Mesothelial cell of epicardium (in vitro differentiated cells): ENCODE results near the gene ZDHHC8. TPM values are rescaled to one million over a fixed set of nuclear protein-coding genes. Genes with fewer than 3 reads are reported as not detected.

Experiments used
- DNase-seq, 2 experiments: peaks; one replicate each; pipeline ENCODE4 v3.0.0; 2021; ENCODE audit warnings: low spot score in 2 of 2; ENCODE audit not compliant: unreplicated experiment in 2 of 2
- H3K27ac Mint-ChIP-seq: 2 replicates; pipeline ENCODE4 v1.8.0; 2021; ENCODE audit warnings: mixed read lengths
- H3K27me3 Mint-ChIP-seq: 2 replicates; pipeline ENCODE4 v1.8.0; 2021; ENCODE audit warnings: low read depth, mixed read lengths
- H3K36me3 Mint-ChIP-seq: 2 replicates; pipeline ENCODE4 v1.8.0; 2021; ENCODE audit warnings: mixed read lengths
- H3K4me1 Mint-ChIP-seq: 2 replicates; pipeline ENCODE4 v1.8.0; 2021; ENCODE audit warnings: mixed read lengths
- H3K4me3 Mint-ChIP-seq: 2 replicates; pipeline ENCODE4 v1.8.0; 2021; ENCODE audit warnings: mild to moderate bottlenecking, moderate library complexity, mixed read lengths
- H3K9me3 Mint-ChIP-seq: 2 replicates; pipeline ENCODE4 v1.8.0; 2021; ENCODE audit warnings: mixed read lengths
- CTCF ChIP-seq: fragments of 200-600 bp; sonication (generic); IDR thresholded peaks from one replicate; pipeline ENCODE4 v1.5.0; 2021; ENCODE audit warnings: antibody characterized with exemption; ENCODE audit not compliant: unreplicated experiment
- total RNA-seq: library from RNA; stranded (reverse); gene quantifications from 3 replicates; pipeline ENCODE4 v1.2.1, GENCODE V29; 2021

ZDHHC8 gene
- total RNA-seq, 1 donor from 2014 or later, result 86.2 TPM

DNA sequence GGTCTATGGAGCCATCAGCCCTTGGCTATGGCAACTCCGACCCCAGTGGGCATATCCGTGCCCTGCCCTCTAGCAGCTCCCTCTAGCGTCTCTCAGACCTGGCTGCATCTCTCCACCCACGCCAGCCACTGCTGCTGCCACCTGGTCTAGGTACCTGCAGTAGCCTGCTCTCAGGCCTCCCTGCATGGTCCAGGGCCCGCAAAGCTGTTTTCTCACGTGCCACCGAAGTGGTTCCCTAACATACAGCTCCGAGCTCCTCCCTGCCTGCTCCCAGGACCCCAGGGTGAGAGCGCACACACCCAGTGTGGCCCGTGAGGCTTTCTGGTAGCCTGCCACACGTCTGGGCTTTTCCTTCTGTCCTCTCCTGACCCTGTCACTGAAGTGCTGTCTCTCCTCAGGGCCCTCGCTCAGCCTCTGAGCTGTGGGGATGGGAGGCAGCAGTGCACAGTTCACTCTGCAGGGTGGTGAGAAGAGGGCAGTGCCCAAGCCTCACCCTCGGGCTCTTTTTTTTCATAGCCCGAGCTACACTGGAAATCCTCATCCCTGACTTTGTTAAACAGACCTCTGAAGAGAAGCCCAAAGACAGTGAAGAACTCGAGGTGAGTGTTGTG is 37.3 kb upstream of the ZDHHC8 start:
- H3K36me3 Mint-ChIP-seq, result peaks cover 75% of the 10 kb centered on the region
- DNase-seq, result no peak
- no peak overlapping the region for H3K27ac Mint-ChIP-seq
- H3K27me3 Mint-ChIP-seq, result no peaks in the 10 kb centered on the region
- TF ChIP-seq CTCF, result no peak
- H3K9me3 Mint-ChIP-seq, result peaks cover 19% of the 10 kb centered on the region
- H3K4me3 Mint-ChIP-seq, result no peak overlapping the region
- no peaks in the 10 kb centered on the region for H3K4me1 Mint-ChIP-seq

GRCh38 chr22:20095521-20095920 is 36.1 kb upstream of the ZDHHC8 start:
- no peak for TF ChIP-seq CTCF
- no peak overlapping the region for H3K27ac Mint-ChIP-seq
- H3K36me3 Mint-ChIP-seq, result peaks cover 79% of the 10 kb centered on the region
- no peaks in the 10 kb centered on the region for H3K27me3 Mint-ChIP-seq
- no peak for DNase-seq
- no peaks in the 10 kb centered on the region for H3K4me1 Mint-ChIP-seq
- peaks cover 19% of the 10 kb centered on the region for H3K9me3 Mint-ChIP-seq
- H3K4me3 Mint-ChIP-seq, result no peak overlapping the region

GRCh38 chr22:20096574-20097420 is 34.8 kb upstream of the ZDHHC8 start:
- Mint-ChIP-seq H3K27ac (no peak overlapping the region), H3K4me1 (no peaks in the 10 kb centered on the region), H3K4me3 (no peak overlapping the region), H3K9me3 (peaks cover 19% of the 10 kb centered on the region), H3K27me3 (no peaks in the 10 kb centered on the region), H3K36me3 (peaks cover 66% of the 10 kb centered on the region)
- no peak for TF ChIP-seq CTCF
- DNase-seq, result no peak

DNA sequence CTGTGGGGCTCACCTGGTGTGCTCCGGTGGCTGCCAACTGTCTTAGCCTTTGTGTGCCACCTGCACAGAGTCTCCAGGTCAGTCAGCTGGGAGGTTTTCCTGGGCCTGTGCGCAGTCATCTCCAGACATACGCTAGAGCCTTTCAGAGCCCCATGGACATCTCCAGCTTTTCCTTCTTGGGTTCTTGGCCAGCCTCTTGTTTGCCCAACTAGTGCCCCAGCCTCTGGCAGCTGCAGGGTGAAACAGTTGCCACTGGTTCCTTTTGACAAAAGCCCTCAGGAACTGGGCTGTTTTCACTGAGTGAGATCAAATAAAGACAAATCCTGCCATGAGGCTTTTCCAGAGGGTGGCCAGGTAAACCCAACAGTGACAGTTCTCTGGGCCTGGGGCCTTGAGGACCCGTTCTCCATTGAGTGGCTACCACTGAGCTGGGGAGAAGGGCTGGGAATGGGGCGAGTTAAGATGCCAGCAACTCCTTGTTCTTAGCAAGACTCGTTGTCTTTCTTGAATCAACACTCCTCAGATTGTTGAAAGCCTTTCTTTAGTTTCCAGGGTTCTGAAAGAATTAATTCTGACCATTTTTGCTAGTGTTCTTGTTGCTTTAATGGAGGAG is 32.4 kb upstream of the ZDHHC8 start:
- peaks cover 57% of the 10 kb centered on the region for H3K36me3 Mint-ChIP-seq
- no peaks in the 10 kb centered on the region for H3K4me1 Mint-ChIP-seq
- H3K4me3 Mint-ChIP-seq, result no peak overlapping the region
- H3K27me3 Mint-ChIP-seq, result no peaks in the 10 kb centered on the region
- H3K27ac Mint-ChIP-seq, result no peak overlapping the region
- H3K9me3 Mint-ChIP-seq, result peaks cover 19% of the 10 kb centered on the region
- no peak for DNase-seq
- TF ChIP-seq CTCF, result no peak

DNA sequence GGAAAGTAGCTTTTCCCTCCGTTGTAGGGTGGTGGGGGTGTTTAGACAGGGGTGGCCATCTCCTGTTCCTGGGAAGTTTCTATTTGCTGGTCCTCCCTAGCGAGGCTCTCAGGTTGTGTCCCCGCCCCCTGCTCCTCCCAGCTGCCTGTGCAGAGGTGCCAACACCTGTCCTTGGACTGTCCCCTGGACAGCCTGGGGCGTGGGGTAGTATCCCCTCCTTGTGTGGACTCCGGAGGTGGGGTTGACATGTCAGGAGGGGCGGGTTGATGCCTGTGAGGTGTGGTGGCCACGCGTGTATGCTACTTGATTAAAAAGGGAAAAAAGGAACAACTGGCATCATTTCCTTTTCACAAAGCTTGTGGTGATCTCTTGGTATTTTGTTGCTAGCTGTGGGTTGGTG is 30.0 kb upstream of the ZDHHC8 start:
- Mint-ChIP-seq H3K27ac (no peak overlapping the region), H3K4me1 (no peaks in the 10 kb centered on the region), H3K36me3 (peaks cover 32% of the 10 kb centered on the region), H3K4me3 (no peak overlapping the region), H3K9me3 (peaks cover 9% of the 10 kb centered on the region), H3K27me3 (no peaks in the 10 kb centered on the region)
- no peak for TF ChIP-seq CTCF
- no peak for DNase-seq
